ENCODE data around the gene FAM168A.
A peak's percentile ranks its signal among the peaks of the same experiment; 100 is the strongest.

The FAM168A gene

GRCh38 chr11:73416786-73417185 lies 181.1 kb downstream of the FAM168A start:
- DNase-seq: no peak

DNA sequence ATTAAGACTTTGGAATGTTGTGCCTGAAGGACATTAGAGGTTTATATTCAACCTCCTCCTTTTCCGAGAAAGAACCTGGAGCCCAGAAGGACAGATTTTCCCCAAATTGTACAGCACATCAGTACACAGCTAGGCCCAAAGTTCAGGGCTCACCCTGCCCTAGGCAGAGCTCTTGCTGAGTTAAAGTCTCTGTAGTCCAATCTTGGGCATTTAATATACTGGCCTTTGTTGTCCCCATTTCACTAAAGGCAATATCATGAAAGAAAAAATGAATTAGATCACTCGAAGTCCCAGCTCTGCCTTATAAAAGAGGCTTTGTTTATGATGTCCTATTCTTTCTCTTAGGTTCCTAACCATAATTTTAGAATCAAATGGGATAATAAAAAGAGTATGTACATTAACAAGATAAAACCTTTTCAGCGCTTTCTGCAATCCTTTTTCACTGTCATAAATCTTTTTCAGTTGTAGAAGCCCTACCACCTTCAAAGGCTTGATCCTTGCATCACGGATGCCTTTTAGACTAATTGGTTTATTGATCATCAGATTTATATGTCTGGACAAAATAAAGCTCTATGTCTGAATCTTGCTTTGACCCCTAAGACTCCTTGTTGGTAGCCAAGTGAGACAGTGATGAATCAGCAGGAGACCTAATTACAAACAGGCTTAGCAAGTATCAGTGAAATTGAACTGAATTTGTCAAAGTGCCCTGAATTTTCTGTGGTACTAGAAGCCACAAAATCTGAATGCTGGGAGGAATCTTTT lies 181.9 kb downstream of the FAM168A start:
- no peak for DNase-seq

GRCh38 chr11:73414977-73415651 lies 182.8 kb downstream of the FAM168A start:
- no peak for DNase-seq

- no peak for DNase-seq
Observed at GRCh38 chr11:73413256-73413655, 184.7 kb downstream of the FAM168A start.

DNA sequence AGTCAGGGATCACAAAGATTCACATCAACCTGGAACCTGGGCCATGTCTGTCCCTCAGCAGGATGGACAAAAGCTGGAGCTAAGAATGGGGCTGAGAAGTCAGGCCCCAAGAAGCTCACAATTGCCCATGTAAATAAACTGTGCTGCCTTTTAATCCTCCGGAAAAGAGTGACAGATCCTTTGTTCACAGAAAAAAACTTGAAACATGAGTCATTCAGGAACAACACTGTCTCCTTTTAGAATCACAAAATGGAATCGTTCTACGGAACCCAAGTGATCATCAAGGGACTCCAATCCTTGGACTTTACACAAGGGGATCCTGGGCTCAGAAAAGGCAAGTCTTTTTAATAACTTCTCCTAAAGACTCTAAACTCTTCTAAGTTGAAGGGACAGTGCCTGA lies 185.6 kb downstream of the FAM168A start:
- DNase-seq: no peak

DNA sequence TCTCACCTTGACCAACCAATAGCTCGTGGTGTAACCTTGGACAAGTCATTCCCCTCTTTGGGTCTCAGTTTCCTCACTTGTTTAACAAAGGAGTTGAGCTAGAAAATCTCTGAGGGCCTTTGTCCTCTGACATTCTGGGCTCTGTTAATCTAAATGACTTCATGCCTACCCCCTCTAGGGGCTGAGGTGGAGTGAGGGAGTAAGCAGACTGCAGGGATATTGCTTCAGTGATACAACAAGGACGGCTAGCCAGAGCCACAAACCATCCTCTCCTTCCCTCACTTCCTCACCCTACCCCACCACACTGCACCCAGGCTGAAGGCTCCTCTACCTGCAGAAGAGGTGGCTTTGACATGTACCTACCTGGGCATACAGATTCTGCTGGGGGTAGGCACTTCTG lies 186.9 kb downstream of the FAM168A start:
- DNase-seq: no peak

DNA sequence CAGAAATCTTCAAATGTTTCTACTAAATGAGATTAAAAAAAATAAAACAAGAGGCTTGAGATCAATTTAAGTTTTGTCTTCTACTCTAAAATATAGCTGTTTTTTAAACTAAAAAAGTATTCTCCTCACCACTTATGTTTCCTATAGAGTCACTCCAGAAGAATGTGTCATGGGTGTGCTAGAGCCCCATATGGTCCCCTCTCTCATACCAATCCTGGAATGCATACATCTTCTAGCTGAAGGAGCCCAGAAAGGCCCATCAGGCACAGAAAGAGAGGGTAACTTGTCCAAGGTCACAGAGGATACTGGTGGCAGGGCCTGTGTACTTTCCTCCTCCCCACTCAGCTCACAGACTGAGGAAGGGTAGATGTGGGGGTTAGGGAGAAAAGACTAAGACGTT lies 187.3 kb downstream of the FAM168A start:
- DNase-seq: no peak

DNA sequence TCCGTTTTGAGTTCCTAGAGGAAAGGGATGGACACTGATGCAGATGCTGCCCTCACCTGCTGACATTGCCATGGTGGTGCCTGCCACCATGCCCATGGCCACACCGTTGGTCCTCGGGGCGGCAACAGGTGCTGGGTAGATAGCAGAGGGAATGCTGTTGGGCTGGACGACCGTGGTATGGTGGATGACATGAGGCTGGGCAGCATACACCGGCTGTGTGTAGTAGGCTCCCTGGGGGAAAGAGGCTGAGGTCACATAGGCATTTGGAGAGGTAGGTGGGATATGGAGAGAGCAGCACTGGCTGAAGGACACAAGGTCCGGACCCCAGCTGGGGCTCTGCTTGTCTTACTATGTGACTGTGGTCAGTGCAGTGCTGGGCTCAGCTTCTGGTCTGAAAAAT lies 188.5 kb downstream of the FAM168A start:
- DNase-seq: no peak

DNA sequence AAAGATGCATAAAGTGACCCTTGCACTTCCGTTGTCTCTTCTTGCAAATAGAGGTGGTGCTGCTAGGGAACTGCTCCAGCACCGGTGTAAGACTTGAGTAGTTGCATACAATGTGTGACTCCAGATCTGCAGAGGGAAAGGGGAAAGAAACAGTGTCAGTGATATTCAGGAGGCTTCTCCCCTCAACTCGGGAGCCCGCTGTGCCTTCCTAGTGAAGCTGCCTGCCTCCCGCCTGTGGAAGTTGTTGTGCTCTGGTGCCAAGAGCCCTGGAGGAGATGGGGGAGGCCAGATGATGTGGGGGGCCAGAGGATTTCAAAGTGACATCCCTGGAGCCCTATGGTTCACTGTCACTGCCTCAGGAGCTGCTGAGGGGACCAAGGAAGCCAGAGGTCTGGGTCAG lies 191.3 kb downstream of the FAM168A start:
- no peak for DNase-seq

DNA sequence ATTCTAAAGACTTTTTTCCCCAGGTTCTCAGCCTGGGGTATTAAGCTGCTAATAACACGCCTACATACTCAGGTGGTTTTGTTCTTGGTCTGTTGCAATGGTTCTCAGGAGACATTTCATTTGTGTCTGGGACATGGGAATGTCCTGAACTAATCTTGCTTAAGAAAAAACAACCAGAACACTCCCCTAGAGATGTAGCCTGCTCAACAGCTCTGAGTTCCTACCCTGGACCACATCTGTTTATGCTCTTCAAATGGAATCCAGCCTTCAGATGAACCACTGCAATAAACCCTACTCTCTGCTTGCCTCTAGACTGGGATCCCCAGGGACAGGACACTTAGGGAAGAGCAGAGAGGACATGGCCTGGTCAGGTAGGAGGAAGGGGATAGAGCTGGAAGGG lies 191.8 kb downstream of the FAM168A start:
- no peak for DNase-seq

GRCh38 chr11:73405146-73405510 lies 192.8 kb downstream of the FAM168A start:
- DNase-seq: no peak

DNA sequence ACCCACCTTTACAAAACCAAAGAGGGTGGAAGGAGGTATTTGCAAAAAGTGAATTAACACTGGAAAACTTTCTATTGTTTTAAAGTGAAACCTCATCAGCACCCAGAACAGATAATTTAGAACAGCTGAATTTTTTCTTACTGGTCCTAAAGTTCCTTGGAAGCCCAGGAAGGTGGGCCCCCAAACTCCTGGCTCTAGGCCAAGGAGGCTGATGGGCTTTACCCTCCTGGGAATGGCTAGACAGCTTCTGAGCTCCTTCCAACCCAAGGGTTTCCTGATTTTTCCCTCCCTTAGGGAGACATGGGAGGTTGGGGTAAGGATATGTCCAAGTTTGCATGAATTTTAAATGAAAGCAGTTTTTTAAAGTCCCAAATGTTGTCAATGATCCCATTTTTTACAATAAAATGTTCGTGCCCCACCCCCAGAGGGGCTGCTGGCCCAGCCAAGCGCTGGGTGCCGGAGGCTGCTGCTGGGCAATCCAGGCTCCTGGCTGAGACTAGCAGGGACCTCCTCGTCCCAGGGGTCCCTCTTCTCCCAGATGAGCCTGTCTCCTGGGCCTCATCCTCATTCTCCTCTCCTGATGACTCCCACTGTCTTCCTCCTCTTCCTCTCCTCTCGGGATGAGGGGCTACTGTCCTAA lies 193.3 kb downstream of the FAM168A start:
- no peak for DNase-seq

GRCh38 chr11:73404048-73404447 lies 193.9 kb downstream of the FAM168A start:
- no peak for DNase-seq

GRCh38 chr11:73403541-73403940 lies 194.4 kb downstream of the FAM168A start:
- no peak for DNase-seq

DNA sequence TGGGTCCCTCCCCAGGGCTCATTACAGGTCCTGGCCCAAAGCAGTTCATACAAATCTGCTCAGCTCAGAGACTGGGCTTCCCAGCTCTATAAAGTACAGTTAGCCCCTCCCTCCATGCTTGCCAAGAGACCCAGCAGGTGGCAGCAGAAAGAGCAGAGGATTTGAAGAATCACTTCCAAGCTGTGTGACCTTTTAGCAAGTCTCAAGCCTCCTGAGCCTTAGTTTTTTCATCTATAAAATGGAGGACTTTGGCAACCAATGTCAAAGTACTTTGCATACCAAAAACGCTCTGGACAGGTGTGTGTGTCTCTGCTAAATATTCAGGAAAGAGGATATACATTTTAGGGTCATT lies 195.1 kb downstream of the FAM168A start:
- DNase-seq: no peak

GRCh38 chr11:73401924-73402833 lies 195.7 kb downstream of the FAM168A start:
- no peak for DNase-seq

DNA sequence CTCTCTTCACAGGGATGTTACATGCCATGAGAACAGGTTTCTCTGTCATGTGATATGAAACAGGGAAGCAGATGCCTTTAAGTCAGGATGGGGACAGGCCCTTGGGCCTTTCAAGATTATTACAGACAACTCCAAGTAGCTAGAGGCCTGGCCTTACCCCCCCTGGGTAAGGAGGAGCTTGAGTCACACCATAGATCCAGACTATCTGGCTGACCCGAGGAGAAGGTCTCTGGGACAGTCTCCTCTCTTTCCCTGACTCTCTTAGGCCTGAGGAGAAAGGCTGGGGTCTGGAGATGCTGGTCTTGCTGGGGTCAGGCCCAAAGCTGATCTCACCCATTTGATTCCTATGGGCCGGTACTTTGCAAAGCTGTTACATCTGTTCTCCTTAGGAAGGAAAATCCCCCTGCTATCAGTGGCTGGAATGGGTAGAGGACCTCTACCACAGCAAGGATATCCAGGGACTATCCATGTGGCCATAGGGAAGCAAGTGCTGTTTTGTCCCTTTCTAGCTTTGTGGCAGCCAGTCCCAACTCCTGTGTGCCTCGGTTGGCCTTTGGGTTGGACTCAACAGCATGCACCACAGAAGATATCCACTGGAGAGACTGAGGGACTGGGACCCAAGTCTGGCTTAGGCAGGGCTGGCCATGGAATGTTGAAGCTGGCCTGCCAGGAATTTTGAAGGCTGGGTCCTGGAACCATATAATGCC lies 196.5 kb downstream of the FAM168A start:
- peak; percentile 50 for DNase-seq

GRCh38 chr11:73400293-73400692 lies 197.6 kb downstream of the FAM168A start:
- no peak for DNase-seq

- no peak for DNase-seq
Observed at GRCh38 chr11:73399636-73400035, 198.3 kb downstream of the FAM168A start.

DNA sequence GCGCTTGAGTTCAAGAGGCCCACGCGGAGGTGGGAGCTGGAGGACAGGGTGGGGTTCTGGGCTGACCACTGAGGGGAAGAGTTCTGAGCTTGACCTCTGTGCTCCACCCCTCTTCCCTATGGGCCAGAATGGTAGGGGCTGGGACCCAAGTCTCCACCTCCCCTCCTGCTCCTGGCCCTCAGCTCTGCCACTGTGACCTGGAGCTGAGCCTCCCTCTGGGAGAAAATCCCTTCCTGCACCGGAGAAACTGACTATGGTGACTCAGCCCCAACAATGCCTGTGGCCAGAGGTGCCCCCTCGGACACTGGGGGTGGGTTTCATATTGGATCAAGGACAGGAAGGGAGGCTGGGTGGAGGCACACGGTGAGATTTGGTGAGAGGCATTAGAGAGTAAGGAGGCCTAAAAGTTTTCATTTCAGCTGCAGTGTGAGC lies 198.7 kb downstream of the FAM168A start:
- DNase-seq: no peak

DNA sequence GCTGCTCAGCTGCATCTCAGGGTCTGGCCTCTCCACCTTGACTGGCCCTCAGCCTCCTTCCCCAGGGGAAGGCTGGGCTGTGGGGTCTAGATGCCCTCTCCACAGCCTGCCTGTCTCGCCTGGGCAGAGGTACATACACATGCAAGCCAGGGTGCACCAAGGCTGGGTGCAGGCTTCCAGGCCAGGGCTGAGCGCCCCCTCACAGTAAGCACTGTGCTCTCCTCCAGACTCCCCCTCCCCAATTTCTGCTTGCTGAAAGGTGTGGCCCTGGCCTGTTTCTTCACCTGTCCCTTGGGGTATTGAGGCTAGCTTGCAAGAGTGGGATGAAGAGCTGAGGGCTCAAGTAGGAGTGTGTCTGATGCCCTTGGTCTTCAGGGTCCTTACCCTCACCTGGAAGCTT lies 199.2 kb downstream of the FAM168A start:
- no peak for DNase-seq

DNA sequence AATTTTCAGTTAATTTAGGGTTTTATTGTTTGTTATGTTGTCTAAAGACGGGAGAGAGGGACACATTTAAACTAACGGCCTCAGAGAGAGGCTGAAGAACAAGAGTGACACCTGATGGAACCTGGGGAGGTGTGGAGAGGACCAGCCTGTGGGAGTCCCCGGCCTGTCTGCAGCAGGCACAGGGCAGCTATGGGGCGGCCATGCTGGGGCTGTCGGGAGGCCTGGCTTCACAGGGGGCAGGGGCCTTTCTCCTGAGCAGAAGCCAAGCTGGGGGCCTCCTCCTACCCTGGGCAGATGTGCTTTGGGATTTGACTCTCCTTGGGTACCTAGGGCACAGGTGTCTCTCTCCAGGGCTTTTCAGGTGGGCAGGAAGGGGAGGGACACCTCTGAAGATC lies 199.8 kb downstream of the FAM168A start:
- no peak for DNase-seq

All from activated CD8-positive, alpha-beta memory T cell treated with anti-CD3 and anti-CD28 coated beads, Interleukin-2, amount 50 U/mL, for 48 hours (primary cell).